ENCODE measurements around the gene CFHR3. TPM values are rescaled to one million over a fixed set of nuclear protein-coding genes. Genes with fewer than 3 reads are reported as not detected.
"Not testable (repeated sequence)": the region's sequence is repeated elsewhere in the genome, so short reads cannot be mapped to it uniquely, and the experiment has no call there.

Gene CFHR3
- total RNA-seq (2014; rRNA removed; shearing (Covaris generic)): 0.87 and 3.0 TPM in 2 replicates

DNA sequence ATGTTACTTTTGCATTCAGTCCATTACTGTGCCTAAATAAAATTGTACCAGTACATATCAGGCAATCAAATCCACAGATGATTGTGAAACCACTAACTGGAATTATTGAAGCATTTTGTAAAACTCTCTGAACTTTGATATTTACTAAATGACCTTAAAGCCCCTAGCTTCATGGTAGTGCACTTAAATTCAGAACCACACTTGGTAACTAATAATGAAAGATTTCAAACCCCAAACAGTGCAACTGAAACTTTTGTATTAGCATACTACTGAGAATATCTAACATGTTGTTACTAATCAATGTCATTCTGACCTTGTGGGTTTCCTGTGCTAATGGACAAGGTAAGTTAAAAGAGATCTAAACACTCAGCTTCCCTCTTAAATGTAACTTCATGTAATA, at the start of gene CFHR3:
TSS of gene CFHR3 (plus strand) at position 238 of the 400 bp plus-strand sequence. CDS start at position 285, 47 bp downstream.
- no peaks in the 10 kb centered on the region for H3K36me3 ChIP-seq (replicated peaks; ENCODE audit: control insufficient read depth, insufficient read depth, low read length)
- DNase-seq: no peak
- no peaks in the 10 kb centered on the region for H3K27me3 ChIP-seq (ENCODE audit: control insufficient read depth, insufficient read depth, low read length)
- H3K4me3 ChIP-seq (ENCODE audit: insufficient read depth, low read depth, low read length): no peak within 1 kb of the TSS

DNA sequence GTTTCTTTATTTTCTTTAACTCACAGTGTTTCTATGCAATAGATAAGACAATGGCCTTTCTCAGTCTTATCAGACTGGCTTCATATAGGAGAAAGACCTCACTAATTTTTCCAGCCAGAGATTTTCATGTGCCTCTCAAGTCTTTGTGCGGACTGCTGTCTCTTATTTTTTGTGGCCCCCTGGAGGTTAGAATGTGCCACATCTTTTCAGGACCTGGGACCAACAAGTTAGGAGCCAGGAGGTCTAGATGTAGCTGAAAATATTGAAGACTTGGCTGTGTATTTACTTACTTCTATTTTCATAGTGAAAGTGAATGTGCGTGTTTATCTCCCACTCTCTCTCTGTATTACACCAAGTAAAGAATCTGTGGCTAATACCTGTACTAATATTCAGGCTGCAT, 42.1 kb upstream of the CFHR3 start:
- Histone ChIP-seq H3K27me3 (ENCODE audit: control insufficient read depth, insufficient read depth, low read length) (no peaks in the 10 kb centered on the region), H3K36me3 (replicated peaks; ENCODE audit: control insufficient read depth, insufficient read depth, low read length) (no peaks in the 10 kb centered on the region), H3K4me3 (ENCODE audit: insufficient read depth, low read depth, low read length) (no peak overlapping the region)
- no peak for DNase-seq

DNA sequence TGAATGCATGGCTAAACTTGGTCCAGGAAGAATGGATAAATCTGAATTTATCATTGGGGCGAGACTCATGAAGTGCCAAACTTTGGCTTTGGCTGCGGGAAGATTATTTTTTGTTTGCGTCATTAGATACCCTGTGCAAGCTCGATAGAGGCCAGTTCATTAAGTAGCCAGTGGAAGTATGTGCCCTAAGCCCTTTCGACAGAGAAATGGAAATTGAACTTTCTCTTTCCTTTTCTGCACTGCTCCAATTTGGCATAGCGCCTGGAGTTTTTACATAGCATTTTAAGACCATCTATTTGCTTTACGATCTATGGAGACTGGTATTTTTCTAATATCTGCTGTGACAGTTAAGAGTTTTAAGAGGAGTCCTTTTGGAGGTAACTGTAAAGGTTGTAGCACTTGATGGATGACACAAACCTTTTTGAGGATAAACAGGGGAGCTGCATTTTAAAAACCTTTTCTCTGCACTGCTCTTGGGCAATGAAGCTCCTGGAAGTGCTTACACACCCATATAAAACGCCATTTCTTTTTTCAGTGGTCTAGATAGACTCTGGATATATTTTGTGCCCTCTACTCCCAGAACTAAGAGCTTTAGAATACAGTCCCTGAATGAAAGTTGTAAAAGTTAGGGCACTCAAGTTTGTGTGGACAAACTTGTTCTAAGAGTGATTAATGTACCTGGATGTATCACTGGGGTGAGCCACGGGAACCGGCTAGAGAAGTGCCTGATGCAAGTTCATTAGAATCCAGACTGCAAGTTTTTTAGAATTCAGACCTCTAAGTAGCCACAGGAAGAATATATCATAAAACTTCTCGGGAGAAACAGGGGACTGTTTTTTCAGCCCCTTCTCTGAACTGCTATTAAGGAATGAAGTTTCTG, 41.3 kb upstream of the CFHR3 start:
- Histone ChIP-seq H3K4me3 (ENCODE audit: insufficient read depth, low read depth, low read length) (no peak overlapping the region), H3K27me3 (ENCODE audit: control insufficient read depth, insufficient read depth, low read length) (no peaks in the 10 kb centered on the region), H3K36me3 (replicated peaks; ENCODE audit: control insufficient read depth, insufficient read depth, low read length) (no peaks in the 10 kb centered on the region)
- no peak for DNase-seq

DNA sequence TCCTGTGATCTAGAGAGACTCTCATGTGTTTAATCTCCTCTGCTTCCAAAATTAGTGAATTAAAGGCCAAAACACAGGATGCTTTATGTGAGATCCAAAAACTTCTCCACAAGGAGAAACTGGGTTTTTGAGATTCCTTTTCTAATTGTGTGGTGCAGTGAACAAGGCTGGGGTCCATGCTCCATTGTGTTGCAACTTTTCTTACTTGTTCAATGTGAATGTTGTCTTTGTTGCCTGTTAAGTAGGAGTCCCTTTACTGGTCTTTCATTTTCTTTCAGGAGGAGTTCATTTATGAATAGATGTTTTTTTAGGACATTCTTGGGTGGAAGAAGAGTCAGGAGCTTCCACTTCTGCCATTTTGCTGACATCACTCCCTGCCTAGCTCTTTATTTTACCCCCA, 40.6 kb upstream of the CFHR3 start:
- no peak for DNase-seq
- H3K4me3 ChIP-seq (ENCODE audit: insufficient read depth, low read depth, low read length): no peak overlapping the region
- H3K27me3 ChIP-seq (ENCODE audit: control insufficient read depth, insufficient read depth, low read length): no peaks in the 10 kb centered on the region
- no peaks in the 10 kb centered on the region for H3K36me3 ChIP-seq (replicated peaks; ENCODE audit: control insufficient read depth, insufficient read depth, low read length)

DNA sequence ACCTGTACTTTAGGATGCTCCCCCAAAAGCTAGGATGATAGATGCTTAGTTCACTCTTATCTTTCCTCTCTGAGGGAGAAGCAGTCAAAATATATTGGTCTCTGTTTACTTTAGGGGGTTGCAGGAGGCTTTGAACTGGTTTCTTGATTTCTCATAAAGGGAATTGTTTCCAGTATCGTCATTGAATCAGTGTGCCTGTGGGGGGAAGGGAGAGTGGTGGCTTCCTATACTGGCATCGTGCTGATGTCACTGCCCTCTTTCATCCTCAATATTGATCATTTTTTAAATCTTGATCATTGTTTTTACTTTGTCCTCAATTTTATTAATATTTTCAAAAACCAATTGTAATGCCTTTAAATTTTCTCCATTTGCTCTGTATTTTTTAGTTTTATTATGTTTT, 40.2 kb upstream of the CFHR3 start:
- Histone ChIP-seq H3K27me3 (ENCODE audit: control insufficient read depth, insufficient read depth, low read length) (no peaks in the 10 kb centered on the region), H3K36me3 (replicated peaks; ENCODE audit: control insufficient read depth, insufficient read depth, low read length) (no peaks in the 10 kb centered on the region), H3K4me3 (ENCODE audit: insufficient read depth, low read depth, low read length) (no peak overlapping the region)
- DNase-seq: no peak

DNA sequence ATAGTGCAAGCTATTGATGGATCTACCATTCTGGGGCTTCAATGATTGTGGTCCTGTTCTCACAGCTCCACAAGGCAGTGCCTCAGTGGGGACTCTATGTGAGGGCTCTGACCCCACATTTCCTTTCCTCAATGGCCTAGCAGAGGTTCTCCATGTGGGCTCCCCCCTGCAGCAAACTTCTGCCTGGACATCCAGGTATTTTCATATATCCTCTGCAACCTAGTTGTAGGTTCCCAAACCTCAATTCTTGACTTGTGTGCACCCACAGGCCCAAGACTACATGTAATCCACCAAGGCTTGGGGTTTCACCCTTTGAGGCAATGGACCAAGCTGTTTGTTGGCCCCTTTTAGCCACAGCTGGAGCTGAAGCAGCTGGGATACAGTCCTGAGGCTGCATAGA, 35.9 kb upstream of the CFHR3 start:
- no peak for DNase-seq
- Histone ChIP-seq H3K36me3 (replicated peaks; ENCODE audit: control insufficient read depth, insufficient read depth, low read length) (no peaks in the 10 kb centered on the region), H3K27me3 (ENCODE audit: control insufficient read depth, insufficient read depth, low read length) (no peaks in the 10 kb centered on the region), H3K4me3 (ENCODE audit: insufficient read depth, low read depth, low read length) (no peak overlapping the region)

DNA sequence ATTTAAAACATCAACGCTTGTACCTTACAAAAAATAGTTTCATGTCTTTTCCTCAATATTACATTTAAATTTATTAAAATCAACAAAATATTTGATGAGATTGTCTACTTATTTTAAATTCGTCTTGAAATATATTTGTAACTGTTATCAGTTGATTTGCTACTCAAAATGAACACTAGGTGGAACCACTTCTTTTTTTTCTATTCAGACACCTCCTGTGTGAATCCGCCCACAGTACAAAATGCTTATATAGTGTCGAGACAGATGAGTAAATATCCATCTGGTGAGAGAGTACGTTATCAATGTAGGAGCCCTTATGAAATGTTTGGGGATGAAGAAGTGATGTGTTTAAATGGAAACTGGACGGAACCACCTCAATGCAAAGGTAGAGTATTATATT, 31.4 kb upstream of the CFHR3 start:
- H3K4me3 ChIP-seq (ENCODE audit: insufficient read depth, low read depth, low read length); H3K36me3 ChIP-seq (replicated peaks; ENCODE audit: control insufficient read depth, insufficient read depth, low read length); H3K27me3 ChIP-seq (ENCODE audit: control insufficient read depth, insufficient read depth, low read length): not testable (repeated sequence)
- DNase-seq: peak; percentile 7

DNA sequence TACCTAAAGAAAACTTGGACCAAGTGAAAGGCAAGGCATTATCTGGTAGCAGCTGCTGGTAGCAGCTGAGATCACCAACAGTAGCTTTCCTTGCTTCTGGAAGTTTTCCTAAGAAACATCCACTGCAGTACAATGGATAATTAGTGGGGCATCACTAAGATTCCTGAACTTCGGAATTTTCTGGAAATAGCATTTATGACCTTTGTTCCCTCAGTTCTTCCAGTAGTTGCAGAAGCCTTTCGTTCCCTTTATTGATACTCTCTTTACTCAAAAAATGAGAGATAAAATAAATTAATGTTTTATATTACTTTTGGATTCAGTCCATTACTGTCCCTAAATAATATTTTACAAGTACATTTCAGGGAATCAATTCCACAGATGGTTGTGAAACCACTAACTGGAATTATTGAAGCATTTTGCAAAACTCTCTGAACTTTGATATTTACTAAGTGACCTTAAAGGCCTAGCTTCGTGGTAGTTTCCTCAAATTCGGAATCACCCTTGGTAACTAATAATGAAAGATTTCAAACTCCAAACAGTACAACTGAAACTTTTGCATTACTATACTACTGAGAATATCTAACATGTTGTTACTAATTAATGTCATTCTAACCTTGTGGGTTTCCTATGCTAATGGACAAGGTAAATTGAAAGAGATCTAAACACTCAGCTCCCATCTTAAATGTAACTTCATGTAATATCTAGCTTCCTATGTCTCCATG, 9.5 kb upstream of the CFHR3 start:
- H3K36me3 ChIP-seq (replicated peaks; ENCODE audit: control insufficient read depth, insufficient read depth, low read length); H3K27me3 ChIP-seq (ENCODE audit: control insufficient read depth, insufficient read depth, low read length); DNase-seq; H3K4me3 ChIP-seq (ENCODE audit: insufficient read depth, low read depth, low read length): not testable (repeated sequence)

DNA sequence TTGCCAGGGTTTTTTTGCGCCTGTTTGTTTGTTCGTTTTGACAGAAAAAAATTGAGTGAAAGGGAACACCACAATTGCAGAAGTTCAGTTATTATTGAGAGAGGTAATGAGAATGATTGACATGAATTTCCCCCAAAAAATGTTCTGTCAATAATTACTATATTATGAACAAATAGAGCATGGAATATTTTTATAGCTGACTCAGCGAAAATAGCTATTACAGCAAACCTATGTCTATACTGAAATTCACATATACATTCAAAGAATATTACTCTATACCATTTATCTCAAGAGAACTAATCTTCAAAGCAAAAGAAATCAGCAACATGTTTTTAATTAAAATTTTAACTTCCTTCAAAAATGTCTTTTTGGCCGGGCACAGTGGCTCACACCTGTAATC, 4.8 kb upstream of the CFHR3 start:
- not testable (repeated sequence) for H3K36me3 ChIP-seq (replicated peaks; ENCODE audit: control insufficient read depth, insufficient read depth, low read length); DNase-seq; H3K4me3 ChIP-seq (ENCODE audit: insufficient read depth, low read depth, low read length); H3K27me3 ChIP-seq (ENCODE audit: control insufficient read depth, insufficient read depth, low read length)

DNA sequence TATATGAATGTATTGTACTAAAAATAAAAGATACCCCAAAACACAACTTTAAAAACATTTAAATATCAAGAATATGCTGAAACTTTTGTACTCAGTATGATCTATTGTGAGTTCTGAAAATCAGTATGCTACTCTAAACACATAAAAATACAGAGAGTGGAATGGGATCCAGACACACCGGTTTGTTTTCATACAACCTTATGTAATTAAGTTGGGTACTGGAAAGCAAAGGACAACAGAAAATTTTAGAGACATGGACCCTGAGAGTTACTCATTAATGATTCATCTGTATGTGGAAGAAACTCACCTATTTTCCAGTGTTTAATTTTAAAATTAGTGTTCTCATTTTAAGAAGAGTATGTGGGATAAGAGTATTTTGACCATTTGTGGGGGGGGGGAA, 927 bp upstream of the CFHR3 start:
- H3K36me3 ChIP-seq (replicated peaks; ENCODE audit: control insufficient read depth, insufficient read depth, low read length): no peaks in the 10 kb centered on the region
- H3K4me3 ChIP-seq (ENCODE audit: insufficient read depth, low read depth, low read length): no peak overlapping the region
- H3K27me3 ChIP-seq (ENCODE audit: control insufficient read depth, insufficient read depth, low read length): no peaks in the 10 kb centered on the region
- no peak for DNase-seq

DNA sequence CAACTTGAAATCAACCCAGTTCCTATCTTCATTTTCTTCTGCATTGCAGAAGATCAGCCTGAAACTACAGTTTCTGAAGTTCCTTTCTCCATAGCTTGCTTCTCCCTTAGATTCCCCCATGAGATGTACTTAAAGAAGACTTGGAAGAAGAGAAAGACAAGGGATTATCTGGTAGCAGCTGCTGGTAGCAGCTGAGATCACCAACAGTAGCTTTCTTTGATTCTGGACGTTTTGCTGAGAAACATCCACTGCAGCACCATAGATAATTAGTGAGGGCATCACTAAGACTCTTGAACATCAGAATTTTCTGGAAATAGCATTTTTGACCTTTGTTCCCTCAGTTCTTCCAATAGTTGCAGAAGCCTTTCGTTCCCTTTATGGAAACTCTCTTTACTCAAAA, 465 bp upstream of the CFHR3 start:
- Histone ChIP-seq H3K27me3 (ENCODE audit: control insufficient read depth, insufficient read depth, low read length) (no peaks in the 10 kb centered on the region), H3K4me3 (ENCODE audit: insufficient read depth, low read depth, low read length) (no peak overlapping the region), H3K36me3 (replicated peaks; ENCODE audit: control insufficient read depth, insufficient read depth, low read length) (no peaks in the 10 kb centered on the region)
- DNase-seq: no peak

DNA sequence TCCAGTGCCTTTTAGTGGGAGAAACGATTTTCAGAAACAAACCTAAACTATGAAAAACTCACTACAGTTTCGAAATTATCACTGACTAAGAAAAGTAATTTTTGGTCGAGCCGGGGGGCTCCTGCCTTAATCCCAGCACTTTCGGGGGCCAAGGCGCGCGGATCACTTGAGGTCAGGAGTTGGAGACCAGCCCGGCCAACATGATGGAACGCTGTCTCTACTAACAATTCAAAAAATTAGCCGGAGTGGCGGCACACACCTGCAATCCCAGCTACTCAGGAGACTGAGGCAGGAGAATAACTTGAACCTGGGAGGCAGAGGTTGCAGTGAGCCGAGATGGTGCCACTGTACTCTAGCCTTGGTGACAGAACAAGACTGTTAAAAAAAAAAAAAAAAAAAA, 3.0 kb downstream of the CFHR3 start:
- Histone ChIP-seq H3K4me3 (ENCODE audit: insufficient read depth, low read depth, low read length) (no peak overlapping the region), H3K36me3 (replicated peaks; ENCODE audit: control insufficient read depth, insufficient read depth, low read length) (no peaks in the 10 kb centered on the region), H3K27me3 (ENCODE audit: control insufficient read depth, insufficient read depth, low read length) (no peaks in the 10 kb centered on the region)
- no peak for DNase-seq

DNA sequence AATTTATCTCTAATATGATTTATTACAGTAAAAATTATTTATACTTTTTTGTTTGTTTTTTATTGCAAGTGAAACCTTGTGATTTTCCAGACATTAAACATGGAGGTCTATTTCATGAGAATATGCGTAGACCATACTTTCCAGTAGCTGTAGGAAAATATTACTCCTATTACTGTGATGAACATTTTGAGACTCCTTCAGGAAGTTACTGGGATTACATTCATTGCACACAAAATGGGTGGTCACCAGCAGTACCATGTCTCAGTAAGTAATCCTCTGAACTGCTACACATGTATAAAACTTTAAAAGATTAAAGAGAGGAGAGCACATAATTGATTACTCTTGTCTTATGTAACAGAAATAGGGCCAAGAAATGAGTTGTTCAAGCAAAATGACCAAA, 4.5 kb downstream of the CFHR3 start:
- Histone ChIP-seq H3K27me3 (ENCODE audit: control insufficient read depth, insufficient read depth, low read length) (no peaks in the 10 kb centered on the region), H3K4me3 (ENCODE audit: insufficient read depth, low read depth, low read length) (no peak overlapping the region), H3K36me3 (replicated peaks; ENCODE audit: control insufficient read depth, insufficient read depth, low read length) (no peaks in the 10 kb centered on the region)
- peak; percentile 0 for DNase-seq

DNA sequence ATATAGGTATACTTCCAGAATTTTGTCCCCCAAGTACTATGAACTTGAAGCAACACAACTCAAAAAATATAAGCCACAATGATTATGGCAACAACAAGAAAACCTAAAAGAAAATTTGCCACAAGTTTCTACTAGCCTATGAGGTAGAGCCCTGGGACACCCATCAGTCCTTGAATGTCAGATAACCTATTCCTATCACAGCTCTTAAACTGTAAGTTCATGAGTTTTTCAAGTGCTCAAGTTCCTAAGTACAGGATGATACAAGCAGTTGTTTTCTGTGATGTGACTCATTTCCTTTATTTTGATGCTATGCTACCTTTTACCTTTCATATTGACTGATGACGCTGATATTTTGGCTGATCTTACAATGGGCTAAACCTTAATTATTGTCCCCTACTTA, 16.6 kb downstream of the CFHR3 start:
- H3K36me3 ChIP-seq (replicated peaks; ENCODE audit: control insufficient read depth, insufficient read depth, low read length); DNase-seq; H3K4me3 ChIP-seq (ENCODE audit: insufficient read depth, low read depth, low read length); H3K27me3 ChIP-seq (ENCODE audit: control insufficient read depth, insufficient read depth, low read length): not testable (repeated sequence)

DNA sequence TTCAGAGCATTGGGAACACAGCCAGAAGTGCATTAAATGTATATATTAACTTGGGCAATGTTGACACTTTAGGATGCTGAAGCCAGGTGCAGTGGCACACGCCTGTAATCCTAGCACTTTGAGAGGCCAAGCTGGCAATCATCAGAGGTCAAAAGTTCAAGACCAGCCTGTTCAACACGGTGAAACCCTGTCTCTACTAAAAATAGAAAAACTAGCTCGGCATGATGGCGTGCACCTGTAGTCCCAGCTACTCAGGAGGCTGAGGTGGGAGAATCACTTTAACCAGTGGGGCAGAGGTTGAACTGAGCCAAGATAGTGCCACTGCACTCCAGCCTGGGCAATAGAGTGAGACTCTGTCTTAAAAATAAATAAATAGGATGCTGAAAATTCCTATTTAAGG, 19.5 kb downstream of the CFHR3 start:
- DNase-seq; H3K36me3 ChIP-seq (replicated peaks; ENCODE audit: control insufficient read depth, insufficient read depth, low read length); H3K27me3 ChIP-seq (ENCODE audit: control insufficient read depth, insufficient read depth, low read length); H3K4me3 ChIP-seq (ENCODE audit: insufficient read depth, low read depth, low read length): not testable (repeated sequence)

Data from H7 (cell line).